Activated T-helper 1 cell treated with anti-CD3 and anti-CD28 coated beads, Interleukin-2, amount 50 U/mL, for 16 hours (primary cell): Measurements from ENCODE around the gene SETX.
A peak's percentile ranks its signal among the peaks of the same experiment; 100 is the strongest.

Experiments
- DNase-seq, 2 donors: peaks; one replicate each; pipeline ENCODE4 v3.0.0-alpha.2; 2020; ENCODE audit warnings: low read depth in 1 of 2, low spot score in 1 of 2

SETX gene

DNA sequence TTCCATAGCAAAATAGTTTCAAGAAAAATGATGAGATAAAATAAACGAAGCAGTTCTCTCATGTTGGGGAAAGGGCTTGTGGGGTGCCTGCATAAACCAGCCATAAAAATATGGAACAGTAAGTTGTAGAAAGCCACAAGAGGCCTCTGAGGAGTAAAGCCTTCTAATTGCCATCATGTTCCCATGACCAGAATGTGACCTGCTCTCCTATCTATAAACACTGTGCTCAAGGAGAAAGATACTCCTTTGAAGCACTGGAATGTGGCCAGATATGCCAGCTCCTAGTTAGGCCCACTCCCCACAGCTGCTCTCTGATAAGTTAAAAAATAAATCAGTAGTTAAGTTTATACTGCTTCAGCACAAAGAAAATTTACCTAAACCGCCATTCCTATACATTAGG, 65.8 kb downstream of the SETX start:
- DNase-seq, result no peak

DNA sequence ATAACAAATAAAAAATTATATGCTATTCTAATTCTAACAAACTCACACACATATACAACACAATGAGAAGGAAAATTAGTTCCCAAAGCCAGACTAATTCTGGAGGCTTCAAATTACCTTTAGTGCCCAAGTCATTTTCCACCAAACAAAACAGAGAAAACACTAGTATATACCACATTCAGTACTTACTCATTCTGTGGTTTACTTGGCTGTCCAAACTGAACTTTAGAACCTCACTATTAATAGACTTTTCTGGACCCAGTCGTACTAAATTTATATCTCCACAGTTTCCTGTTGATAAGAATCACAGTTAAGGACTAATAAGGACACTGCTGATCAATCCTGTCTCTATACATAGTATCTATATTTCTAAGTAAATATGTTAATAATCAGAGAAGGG, 66.4 kb downstream of the SETX start:
- no peak for DNase-seq

DNA sequence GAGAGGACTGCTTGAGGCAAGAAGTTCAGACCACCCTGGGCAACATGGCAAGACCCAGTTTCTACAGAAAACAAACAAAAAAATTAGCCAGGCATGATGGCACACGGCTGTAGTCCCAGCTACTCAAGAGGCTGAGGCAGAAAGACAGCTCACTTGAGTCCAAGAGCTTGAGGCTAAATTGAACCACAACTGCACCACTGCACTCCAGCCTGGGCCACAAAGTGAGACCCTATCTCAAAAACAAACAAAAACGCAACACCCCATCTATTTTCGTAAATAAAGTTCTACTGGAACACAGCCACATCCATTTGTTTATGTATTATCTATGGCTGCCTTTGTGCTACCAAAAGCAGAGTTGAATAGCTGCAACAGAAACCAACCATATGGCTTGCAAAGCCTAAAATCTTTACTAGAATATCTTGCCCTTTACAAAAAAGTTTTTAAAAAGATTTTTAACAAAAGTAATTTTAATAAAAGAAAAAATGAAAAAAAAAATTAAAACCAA, 67.5 kb downstream of the SETX start:
- no peak for DNase-seq

DNA sequence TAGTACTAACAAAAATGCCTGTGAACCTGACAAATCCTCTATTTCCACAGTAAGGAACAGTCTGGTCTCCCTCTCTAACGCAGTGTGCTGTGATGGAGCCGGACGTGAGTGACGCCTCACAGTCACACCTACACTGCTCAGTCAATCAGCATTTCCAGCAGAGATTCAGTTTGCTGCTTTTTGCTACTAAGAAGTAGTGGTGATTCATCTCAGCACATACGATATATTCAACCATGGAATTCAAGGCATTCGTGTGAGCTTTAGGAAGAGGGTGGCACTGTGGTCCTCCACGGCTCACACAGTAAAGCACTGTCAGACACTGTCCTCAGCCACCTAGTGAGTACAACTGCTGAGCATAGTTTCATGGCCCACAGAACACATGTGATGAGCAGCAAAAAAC, 70.9 kb downstream of the SETX start:
- no peak for DNase-seq

DNA sequence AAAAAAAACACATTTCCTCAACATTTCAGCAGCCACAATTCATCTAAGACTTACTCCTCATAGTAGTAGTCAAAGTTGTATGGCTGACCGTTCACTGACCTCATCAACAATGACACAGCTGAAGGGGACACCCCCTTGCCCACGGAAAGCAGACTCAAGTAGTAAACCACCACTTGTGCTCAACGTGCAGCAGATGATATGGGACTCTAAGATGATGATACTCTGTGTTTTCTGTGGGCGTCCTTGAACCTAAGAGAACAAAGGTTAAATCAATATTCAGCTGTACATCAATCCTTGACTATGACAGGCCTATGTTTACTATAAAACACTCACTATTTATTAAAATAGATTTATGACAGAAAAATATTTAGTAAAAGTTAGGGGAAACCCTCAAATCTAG, 71.6 kb downstream of the SETX start:
- DNase-seq, result no peak

DNA sequence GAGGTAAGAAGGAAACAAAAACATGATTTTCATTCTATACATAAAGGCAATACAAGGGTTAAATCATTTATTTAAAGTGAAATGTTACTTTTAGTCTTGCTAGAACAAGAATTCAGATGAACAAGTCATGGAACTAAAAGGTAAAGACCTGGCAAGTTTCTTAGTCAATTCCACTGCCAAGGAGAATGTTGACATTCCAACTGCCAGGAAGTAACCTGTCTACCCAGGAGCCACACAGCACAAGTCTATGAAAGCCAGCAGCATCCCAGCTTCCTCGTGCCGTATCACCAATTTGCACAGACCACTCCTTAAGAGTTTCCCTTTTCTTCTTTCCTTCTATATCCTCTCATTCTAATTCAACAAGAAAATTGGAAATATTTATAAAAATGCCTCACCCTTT, 79.9 kb downstream of the SETX start:
- DNase-seq, result no peak

DNA sequence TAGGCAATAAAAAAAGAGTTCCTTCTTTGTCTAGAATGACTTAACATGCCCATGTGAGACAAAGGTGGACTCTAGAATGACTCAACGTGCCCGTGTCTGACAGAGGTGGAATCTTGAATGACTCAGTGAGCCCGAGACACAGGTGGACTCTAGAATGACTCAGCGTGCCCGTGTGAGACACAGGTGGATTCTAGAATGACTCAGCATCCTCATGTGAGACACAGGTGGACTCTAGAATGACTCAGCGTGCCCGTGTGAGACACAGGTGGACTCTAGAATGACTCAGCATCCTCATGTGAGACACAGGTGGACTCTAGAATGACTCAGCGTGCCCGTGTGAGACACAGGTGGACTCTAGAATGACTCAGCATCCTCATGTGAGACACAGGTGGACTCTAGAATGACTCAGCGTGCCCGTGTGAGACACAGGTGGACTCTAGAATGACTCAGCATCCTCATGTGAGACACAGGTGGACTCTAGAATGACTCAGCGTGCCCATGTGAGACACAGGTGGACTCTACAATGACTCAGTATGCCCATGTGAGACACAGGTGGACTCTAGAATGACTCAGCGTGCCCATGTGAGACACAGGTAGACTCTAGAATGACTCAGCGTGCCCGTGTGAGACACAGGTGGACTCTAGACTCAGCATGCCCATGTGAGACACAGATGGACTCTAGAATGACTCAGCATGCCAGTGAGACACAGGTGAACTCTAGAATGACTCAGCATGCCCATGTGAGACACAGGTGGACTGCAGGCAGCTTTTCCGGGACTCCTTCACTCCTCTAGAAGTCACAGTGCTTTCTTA, 84.9 kb downstream of the SETX start:
- peak in 1 of 2 donors; percentile 17 for DNase-seq

DNA sequence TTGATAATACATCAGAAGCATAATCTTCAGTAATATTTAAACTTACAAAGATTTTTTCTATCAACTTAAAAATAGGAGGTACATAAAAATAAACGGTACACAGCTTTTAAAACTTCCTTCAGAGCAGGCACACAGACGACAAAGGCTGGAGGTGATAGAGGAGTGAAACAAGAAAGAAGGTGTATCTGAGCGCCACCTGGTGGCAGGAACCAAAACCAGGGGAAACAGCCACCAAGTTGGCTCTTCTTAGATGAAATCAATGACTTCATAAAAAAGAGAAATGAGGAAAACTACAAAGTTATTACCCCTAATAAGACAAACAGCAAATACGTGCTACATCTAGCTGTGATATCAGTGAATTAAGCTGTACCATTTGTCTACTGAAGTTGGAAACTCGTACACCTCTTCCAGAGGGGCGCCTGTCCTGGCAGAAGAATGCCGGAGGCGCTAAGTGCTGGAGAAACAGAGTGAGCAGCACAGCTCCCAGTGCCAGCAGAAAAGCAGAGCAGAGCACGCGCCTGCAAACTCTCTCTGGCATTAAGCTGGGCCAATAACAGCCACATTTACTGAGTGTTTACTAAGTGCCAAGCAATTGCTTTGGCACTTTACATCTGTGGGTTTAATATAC, 85.9 kb downstream of the SETX start:
- peak; percentile 49 to 50 for DNase-seq

DNA sequence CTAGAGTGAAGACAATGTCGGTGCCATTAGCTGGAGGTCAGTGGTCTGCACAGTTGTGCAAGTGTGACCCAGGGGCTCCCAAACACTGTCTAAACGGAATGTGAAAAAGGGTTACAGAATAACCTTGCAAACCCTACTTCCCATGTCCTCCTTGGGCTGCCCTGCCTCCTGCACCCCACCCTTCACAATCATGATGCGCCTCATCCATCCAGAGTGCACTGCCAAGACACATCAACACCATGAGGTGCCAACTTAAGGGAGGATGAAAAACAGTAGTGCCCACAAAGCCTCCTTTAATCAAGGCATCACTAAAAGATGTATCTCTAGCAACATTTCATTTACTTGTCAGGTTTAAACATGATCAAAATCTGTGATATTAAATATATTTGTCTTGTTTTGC, 87.1 kb downstream of the SETX start:
- DNase-seq, result no peak

DNA sequence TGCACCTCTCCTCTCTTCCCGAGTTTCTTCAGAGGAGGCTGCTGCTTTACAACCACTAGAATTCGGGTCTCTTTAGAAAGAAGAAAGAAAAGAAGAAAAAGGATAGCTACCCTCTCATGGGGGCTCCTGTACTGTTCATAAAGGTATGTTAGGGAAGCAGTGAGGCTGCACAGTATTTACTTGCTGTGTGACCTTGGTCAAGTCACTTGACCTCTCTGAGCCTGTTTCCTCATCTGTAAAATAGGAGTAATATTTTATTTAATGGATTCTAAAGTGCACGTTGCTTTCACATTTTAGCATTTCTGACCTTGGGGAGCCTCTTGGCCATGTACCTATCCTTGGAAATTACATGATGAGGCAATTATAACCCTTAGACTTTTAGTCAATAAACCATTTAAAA, 88.8 kb downstream of the SETX start:
- DNase-seq, result no peak

DNA sequence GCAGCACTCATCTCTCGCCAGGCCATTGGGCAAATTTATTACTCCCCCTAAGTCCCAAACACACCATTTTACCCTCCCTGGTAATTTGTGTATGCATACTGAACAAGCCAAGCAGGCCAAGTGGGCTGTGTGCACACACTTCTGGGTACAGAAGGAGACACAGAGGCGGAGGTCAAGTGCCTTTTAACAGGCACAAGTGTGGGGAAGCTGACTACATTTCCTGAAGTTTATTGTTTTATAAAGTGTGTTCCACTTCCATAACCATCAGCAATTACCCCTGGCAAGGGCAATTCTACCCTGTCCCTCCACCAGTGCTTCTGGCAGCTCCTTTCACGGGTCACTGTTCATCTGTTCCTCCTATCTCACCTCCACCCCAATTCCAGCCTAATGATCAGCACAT, 93.9 kb downstream of the SETX start:
- no peak for DNase-seq

DNA sequence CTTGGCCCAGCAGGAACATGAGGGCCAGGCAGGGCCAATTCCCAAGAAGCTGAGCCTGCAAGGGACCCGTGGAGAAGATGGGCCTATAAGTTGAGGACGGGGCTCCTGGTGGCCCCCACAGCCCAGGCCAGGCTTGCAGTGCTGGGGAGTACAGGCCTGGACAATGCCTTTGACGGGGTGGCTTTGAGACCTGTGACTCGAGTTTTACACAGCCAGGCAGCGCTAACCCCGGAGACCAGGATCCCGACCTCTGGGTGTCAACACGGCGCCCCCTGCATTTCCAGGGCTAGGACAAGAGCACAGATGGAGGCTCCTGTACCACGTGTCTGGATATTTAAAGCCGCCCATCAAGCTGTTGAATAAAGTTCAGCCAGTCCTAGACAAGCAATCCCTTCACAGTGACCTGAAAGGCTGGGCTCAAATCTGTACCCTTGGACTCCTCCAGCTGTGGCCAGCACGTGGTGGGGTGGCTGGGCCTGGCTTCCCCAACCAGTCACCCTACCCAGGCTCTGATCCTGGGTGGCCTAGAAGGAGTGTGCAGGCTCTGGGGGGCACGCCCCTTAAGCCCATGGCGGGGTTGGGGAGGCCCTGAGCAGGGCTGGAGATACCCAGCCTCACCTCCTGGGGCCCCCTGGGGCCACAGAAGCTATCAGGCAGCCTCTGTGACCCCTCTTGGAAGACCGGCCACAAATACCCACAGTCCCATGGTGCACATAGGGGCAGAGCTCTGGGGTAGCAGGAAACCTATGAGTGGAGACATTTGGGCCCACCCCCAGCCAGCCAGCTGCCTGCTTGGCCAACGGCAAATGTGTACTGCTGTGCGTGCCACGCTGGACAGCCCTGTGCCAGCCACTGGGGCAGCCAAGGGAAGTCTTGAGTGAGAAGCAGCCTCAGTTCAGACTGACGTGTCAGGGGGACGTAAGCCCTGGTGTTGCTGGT, 104.2 kb downstream of the SETX start:
- DNase-seq, result no peak

DNA sequence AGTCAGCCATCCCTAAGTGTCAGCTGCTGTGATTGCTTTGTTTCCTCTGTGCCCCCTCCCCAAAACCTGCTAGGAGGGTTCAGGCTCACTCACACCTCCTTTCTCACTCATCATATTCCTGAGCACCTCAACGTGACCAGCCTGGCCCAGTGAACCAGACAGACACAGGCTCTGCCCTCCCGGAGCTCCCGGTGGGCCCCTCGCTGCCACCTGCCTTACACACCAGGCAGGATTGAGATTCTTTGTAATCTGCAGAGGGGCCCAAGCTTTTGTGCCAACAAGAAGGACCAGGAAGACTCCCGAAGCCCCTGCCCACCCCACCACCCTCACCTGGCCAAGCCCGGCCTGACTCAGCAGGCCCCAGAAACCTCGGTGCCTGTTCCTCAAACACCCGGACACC, 105.1 kb downstream of the SETX start:
- DNase-seq, result no peak

DNA sequence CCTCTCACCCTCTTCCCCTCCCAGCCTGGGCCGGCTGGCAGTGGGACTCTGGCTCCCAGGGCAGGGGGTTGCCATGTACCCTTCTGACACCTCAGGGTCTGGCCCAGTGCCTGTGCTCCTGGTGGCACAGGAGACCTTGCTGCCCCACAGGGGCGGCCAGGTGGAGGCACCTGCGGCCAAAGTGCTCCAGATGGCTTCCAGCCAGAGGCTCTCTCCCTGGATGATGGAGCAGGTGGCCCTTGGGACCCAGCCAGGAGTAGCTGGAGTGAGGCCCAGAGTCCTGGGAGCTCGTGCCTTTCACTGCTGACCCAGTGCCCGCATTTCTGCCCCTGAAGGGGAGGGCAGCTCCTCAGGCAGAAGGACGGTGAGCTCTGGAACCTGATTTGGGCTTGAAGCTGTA, 105.7 kb downstream of the SETX start:
- DNase-seq, result no peak

DNA sequence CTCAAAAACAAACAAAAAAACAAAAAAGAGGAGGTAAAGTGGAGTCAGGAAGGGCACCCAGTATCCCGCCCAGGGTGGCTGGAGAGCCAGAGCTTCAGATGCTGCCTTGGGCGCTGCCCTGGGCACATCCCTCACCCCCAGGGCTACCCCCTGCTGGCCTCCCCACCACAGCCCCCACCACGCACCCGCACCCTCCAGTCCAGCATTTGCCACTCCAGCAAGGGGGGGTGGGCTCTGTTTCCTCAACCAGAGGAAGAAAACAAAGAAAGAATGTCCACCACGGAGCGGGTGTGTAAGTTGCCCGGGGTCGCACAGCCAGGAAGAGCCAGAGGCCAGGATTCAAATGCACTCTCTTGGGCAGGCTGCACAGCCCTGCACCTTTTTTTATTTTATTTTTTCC, 106.8 kb downstream of the SETX start:
- DNase-seq, result no peak

DNA sequence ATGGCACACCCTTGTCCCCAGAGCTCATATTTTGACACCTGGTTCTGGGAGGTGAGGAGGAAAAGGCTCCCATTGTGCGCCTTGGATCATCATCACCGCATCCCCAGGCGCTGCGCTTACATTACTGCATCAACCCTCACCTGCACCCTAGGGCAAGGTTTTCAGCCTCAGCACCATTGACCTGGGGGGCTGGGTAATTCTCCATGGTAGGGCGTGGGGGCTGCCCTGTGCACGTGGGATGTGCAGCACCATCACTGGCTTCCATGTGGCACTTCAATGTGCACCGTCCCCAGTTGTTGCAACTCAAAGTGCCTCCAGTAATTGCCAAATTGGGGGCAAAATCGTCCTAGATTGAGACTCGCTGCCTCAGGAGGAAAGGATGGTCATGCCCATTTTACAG, 109.3 kb downstream of the SETX start:
- no peak for DNase-seq

DNA sequence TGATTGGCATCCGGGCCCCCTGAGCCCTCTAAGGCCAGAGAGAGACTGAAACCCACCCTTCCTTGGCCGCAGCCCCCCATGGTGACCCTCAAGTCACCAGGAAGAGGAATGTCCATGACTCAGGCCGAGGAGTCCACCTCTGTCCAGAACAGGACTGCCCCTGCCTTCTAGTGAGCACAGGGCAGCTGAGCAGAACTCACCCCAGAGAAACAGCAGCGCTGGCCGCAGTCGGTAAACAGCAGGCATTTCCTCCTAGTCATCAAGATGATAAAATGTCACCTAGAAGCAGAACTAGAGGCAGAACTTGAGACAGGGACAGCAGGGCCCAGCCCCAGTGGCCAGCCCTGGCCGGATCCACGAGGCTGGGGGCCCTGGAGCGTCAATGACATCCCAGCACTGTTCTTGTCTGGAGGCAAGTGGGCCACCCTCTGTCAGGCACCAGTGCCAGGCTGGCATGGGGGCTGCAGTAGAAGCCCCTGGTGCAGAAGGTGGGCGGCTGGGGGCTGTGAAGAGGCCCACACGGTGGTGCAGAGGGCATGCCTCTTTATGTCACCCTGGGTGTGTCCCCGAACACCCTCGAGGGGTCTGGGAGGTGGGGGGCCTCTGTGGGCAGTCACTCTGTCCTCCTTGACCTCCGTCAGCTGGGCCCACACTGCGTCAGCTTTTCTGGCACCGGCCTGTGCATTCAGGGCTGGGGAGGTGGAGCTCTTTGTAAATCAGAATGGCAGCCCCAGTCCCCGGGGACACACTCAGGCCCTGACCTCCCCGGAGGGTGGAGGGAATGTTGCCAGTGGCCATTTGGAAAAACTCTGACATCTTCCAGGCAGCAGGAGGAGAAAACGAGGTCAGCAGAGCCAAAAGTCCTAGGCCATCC, 110.0 kb downstream of the SETX start:
- no peak for DNase-seq

DNA sequence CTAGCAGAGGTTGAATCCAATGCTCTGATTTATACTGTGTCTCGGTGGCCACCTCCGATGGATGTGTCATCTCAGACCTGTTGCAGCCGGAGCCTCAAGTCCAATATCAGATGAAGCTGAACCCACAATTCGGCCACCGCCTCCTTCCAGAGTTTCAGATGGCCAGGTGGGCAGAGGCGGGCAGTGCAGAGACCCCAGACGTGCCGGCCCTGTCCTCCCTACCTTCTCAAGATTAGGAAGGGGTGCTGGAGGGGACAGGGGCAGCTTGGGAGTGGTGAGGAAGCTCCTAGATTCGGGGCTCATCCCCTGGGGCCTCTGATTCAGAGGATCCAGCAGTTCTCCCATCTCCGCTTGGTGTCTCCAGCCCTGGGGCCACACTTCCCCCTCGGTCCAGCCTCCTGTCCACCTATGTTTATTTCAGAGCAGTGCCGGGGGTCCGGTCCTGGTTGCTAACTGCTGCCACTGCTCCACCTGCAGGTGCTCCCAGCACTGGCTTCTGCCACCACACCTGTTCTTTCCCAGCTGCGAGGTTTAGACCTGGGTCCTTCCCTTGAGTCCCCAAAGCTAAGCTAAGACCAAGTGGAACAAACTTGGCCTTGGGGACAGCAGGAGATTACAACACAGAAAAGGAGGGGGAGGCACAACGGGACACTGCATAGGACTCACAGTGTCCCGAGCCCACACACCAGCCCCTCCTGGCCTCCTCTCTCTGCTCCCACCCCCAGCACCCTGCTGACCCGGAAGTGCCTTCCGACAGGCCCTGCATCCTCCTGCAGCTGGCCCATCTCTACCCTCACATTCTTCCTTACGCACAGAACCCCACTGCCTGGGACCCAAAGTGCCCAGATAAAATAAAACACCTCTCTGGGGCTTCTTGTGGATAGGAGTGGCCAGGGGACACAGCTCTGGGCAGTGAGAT, 111.4 kb downstream of the SETX start:
- DNase-seq, result no peak

DNA sequence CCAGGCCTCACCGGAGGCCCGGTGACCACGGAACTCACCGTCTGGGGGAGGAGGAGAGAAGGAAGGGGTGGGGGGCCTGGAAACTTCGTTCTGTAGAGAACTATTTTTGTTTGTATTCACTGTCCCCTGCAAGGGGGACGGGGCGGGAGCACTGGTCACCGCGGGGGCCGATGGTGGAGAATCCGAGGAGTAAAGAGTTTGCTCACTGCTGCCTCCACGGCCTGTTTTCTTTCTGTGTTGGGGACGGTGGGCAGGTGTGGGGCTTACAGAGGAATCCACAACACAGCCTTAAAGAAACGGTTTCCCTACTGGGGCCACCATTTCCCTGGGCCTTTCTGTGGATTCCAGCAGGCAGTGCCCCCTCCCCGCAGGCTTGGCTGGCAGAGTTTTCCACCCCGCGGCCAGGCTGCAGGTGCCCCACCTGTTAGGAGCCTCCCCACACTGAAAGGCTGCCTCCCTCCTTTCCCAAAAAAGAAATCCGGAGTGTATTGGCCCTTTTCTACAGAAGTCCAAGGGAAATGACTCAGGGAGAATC, 112.1 kb downstream of the SETX start:
- DNase-seq, result no peak
